Colonic mucosa (tissue), 4 donors: Measurements from ENCODE around the gene SYT1. TPM values are rescaled to one million over a fixed set of nuclear protein-coding genes. Genes with fewer than 3 reads are reported as not detected.

ENCODE experiments used
- DNase-seq: peaks from one replicate; pipeline ENCODE4 v3.0.0-alpha.2; 2020
- H3K27ac ChIP-seq: fragments of 200-600 bp; one replicate; pipeline ENCODE4 v1.8.0; 2021
- H3K27me3 ChIP-seq: fragments of 200-600 bp; one replicate; pipeline ENCODE4 v1.8.0; 2021
- H3K36me3 ChIP-seq: fragments of 200-600 bp; one replicate; pipeline ENCODE4 v1.8.0; 2021
- H3K4me1 ChIP-seq: fragments of 200-600 bp; one replicate; pipeline ENCODE4 v1.8.0; 2021; ENCODE audit warnings: mild to moderate bottlenecking
- H3K4me3 ChIP-seq: fragments of 200-600 bp; one replicate; pipeline ENCODE4 v1.8.0; 2021
- H3K9ac ChIP-seq, 2 donors: one replicate each; pipeline ENCODE4 v1.7.0; 2013; ENCODE audit warnings: control low read depth in 2 of 2, low read depth in 2 of 2, low read length in 2 of 2
- H3K9me3 ChIP-seq: fragments of 200-600 bp; one replicate; pipeline ENCODE4 v1.8.0; 2021
- intact Hi-C: fragments of 100-400 bp; cut with DNase I; formaldehyde crosslinking; loops from one replicate; pipeline ENCODE4 v1.14.1; 2022
- total RNA-seq, 2 donors: library from RNA; stranded (reverse); fragmentation: NEBNext Ultra II Directional in 1 of 2; extraction: Animal tissue kit (Norgen Biotek cat#: 25700) in 1 of 2; gene quantifications; one replicate each; pipeline ENCODE4 v1.2.1, GENCODE V29; 2021
- TF ChIP-seq, protein P1 (sequence below): fragments of 200-600 bp; IDR thresholded peaks from one replicate; pipeline ENCODE4 v1.8.0; 2022; ENCODE audit warnings: antibody characterized with exemption, mild to moderate bottlenecking
- donor health status: healthy.
- donor health status: DM: no; HTN: no; CAD: no.
- donor health status: DM: no; HTN: no; CAD: no.

The SYT1 gene
- total RNA-seq, 2 donors from 2014 or later, result 0.94 to 3.2 TPM

DNA sequence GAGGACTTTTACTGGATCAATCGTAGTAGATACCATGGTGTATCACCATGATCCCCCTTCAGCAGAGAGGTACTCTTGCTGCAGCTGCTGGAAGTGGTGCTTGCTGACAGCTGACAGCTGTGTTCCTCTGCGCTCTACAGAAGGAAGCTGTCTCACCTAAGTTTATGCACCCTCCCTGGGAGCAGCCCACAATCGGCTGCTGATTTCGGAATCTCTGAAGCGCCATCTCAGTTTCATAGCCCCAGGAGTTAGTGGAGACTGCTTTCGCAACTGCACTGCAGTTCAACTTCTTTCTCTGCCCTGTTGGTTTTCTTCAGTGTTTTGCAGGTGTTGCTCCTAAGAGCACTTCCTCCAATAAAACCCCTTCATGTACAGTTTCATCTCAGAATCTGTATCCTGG, 588.3 kb downstream of the SYT1 start:
- H3K36me3 ChIP-seq, result no peaks in the 10 kb centered on the region
- intact Hi-C loops, result no loop called here
- H3K27ac ChIP-seq, result no peak overlapping the region
- H3K9me3 ChIP-seq, result no peaks in the 10 kb centered on the region
- no peak for DNase-seq
- no peaks in the 10 kb centered on the region for H3K27me3 ChIP-seq
- no peak overlapping the region for H3K9ac ChIP-seq
- no peaks in the 10 kb centered on the region for H3K4me1 ChIP-seq
- H3K4me3 ChIP-seq, result no peak overlapping the region
- TF ChIP-seq, protein P1, sequence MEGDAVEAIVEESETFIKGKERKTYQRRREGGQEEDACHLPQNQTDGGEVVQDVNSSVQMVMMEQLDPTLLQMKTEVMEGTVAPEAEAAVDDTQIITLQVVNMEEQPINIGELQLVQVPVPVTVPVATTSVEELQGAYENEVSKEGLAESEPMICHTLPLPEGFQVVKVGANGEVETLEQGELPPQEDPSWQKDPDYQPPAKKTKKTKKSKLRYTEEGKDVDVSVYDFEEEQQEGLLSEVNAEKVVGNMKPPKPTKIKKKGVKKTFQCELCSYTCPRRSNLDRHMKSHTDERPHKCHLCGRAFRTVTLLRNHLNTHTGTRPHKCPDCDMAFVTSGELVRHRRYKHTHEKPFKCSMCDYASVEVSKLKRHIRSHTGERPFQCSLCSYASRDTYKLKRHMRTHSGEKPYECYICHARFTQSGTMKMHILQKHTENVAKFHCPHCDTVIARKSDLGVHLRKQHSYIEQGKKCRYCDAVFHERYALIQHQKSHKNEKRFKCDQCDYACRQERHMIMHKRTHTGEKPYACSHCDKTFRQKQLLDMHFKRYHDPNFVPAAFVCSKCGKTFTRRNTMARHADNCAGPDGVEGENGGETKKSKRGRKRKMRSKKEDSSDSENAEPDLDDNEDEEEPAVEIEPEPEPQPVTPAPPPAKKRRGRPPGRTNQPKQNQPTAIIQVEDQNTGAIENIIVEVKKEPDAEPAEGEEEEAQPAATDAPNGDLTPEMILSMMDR, result no peak

DNA sequence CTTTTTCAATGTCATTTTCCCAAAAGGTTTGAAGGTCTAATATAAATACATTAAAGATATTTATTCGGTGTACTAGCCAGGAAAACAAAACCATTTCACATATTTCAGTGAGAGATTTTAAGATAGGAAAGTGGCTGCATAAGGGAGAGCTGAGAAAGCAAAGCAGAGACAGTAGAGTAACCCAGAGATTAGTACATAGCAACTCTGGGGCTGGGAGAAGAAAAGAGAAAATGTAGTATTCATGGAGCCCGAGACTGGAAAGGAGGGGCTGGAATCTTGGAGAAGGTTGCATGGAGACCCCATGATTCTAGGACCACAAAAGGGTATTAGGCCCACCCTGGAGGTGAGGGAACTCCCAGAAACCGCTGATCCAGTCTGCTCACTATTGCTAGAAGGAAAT, 589.2 kb downstream of the SYT1 start:
- intact Hi-C loops, result no loop called here
- Histone ChIP-seq H3K4me3 (no peak overlapping the region), H3K27me3 (no peaks in the 10 kb centered on the region), H3K9me3 (no peaks in the 10 kb centered on the region), H3K27ac (no peak overlapping the region), H3K36me3 (no peaks in the 10 kb centered on the region), H3K9ac (no peak overlapping the region), H3K4me1 (no peaks in the 10 kb centered on the region)
- DNase-seq, result no peak
- TF ChIP-seq, protein P1, result no peak

DNA sequence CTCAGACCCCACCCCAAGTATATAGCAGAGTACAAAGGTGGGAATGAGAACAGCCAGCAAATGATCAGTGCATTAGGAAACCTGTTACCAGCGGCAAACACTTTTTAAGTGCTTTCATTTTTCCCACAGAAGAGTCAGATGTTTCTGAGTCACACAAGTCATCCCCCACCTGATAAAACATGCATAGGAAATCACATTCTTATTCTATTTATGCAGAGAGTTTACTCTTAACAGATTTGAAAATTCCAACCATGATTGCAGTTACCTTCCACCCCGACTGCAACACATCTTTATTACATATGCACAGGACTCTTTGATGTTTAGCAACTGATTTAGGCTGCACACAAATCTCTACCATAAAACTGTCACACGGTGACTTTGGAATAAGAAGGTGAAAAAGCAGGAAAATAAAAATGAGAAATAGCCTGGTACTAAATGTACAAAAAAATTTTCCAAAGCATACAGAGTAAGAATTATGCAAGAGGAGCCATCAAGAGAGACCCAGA, 589.8 kb downstream of the SYT1 start:
- H3K9me3 ChIP-seq, result no peaks in the 10 kb centered on the region
- no peak for DNase-seq
- no peak overlapping the region for H3K27ac ChIP-seq
- no peaks in the 10 kb centered on the region for H3K4me1 ChIP-seq
- intact Hi-C loops, result no loop called here
- no peak overlapping the region for H3K4me3 ChIP-seq
- no peaks in the 10 kb centered on the region for H3K27me3 ChIP-seq
- TF ChIP-seq, protein P1, result no peak
- H3K36me3 ChIP-seq, result no peaks in the 10 kb centered on the region
- no peak overlapping the region for H3K9ac ChIP-seq

DNA sequence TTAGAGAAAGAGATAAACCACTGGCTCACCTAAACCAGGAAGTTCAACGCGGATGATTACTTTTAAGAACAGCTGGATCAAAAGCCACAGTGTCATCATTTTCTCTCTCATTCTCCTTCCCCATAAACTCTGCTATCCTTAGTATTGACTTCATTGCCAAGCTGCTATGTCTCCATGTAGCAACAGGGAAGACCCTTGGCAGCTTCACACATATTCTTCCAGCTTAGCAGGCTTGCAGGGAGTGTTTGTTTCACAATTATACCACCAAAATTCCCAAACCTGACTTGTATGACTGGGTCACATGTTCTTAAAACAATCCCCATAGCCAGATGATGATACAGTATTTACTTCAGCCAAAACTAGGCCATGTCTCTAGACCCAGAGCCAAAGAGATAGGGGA, 590.7 kb downstream of the SYT1 start:
- DNase-seq, result no peak
- intact Hi-C loops, result no loop called here
- Histone ChIP-seq H3K27me3 (no peaks in the 10 kb centered on the region), H3K36me3 (no peaks in the 10 kb centered on the region), H3K27ac (no peak overlapping the region), H3K9ac (no peak overlapping the region), H3K4me1 (no peaks in the 10 kb centered on the region), H3K4me3 (no peak overlapping the region), H3K9me3 (no peaks in the 10 kb centered on the region)
- TF ChIP-seq, protein P1, result no peak

DNA sequence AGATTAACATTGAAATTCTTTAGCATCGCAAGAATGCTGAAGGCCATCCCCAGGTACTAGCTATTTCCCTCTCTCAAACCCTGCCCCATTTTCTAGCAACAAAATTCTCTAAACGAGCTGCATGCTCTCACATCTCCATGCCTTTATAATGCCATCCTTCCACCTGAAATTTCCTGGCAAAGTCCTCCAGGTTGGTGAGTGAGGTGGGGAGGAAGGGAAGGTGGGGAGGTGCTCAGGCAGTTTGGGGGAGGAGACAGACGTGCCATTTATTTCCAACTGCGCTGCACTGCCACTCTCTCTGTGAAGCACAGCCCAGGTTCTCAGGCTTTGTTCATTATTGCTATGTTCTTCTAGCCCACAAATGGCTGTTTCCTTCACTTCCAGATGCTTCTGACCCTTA, 617.7 kb downstream of the SYT1 start:
- DNase-seq, result no peak
- no peaks in the 10 kb centered on the region for H3K27me3 ChIP-seq
- H3K9ac ChIP-seq, result no peak overlapping the region
- no peaks in the 10 kb centered on the region for H3K9me3 ChIP-seq
- H3K4me1 ChIP-seq, result no peaks in the 10 kb centered on the region
- intact Hi-C loops, result no loop called here
- TF ChIP-seq, protein P1, result no peak
- no peak overlapping the region for H3K4me3 ChIP-seq
- H3K27ac ChIP-seq, result no peak overlapping the region
- H3K36me3 ChIP-seq, result no peaks in the 10 kb centered on the region

DNA sequence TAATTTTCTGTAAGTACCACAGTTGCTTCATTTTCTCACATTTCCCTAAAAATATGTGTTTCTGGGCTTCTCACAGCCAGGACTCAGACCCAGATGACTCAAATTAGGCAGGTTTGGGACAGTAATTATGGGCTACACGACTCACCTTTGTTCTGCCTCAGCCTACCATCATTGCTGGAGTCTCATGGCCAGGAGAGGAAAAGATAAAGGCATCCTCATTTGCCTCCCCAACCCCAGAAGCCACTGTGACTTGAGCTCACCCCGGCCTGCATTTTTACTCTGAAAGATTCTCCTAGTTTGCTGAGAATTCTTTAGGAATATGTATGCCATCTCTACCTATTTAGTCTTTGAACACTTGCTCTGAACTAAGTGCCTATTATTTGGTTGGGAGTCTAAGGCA, 618.3 kb downstream of the SYT1 start:
- TF ChIP-seq, protein P1, result no peak
- Histone ChIP-seq H3K4me3 (no peak overlapping the region), H3K4me1 (no peaks in the 10 kb centered on the region), H3K27me3 (no peaks in the 10 kb centered on the region), H3K9ac (no peak overlapping the region), H3K9me3 (no peaks in the 10 kb centered on the region), H3K36me3 (no peaks in the 10 kb centered on the region), H3K27ac (no peak overlapping the region)
- intact Hi-C loops, result no loop called here
- DNase-seq, result no peak
